PC-9 (cell line): ENCODE measurements around the gene GPHA2.

ENCODE experiments used
- CTCF ChIP-seq: fragments of 200-600 bp; sonication (generic); conservative IDR thresholded peaks from 2 replicates; pipeline ENCODE4 v1.6.1; 2017; ENCODE audit warnings: mixed run types, antibody characterized with exemption, mild to moderate bottlenecking, moderate library complexity
- EZH2 ChIP-seq: fragments of 200-600 bp; sonication (generic); IDR thresholded peaks from 2 replicates; pipeline ENCODE4 v1.8.0; 2017; ENCODE audit warnings: antibody characterized with exemption, low read depth

DNA sequence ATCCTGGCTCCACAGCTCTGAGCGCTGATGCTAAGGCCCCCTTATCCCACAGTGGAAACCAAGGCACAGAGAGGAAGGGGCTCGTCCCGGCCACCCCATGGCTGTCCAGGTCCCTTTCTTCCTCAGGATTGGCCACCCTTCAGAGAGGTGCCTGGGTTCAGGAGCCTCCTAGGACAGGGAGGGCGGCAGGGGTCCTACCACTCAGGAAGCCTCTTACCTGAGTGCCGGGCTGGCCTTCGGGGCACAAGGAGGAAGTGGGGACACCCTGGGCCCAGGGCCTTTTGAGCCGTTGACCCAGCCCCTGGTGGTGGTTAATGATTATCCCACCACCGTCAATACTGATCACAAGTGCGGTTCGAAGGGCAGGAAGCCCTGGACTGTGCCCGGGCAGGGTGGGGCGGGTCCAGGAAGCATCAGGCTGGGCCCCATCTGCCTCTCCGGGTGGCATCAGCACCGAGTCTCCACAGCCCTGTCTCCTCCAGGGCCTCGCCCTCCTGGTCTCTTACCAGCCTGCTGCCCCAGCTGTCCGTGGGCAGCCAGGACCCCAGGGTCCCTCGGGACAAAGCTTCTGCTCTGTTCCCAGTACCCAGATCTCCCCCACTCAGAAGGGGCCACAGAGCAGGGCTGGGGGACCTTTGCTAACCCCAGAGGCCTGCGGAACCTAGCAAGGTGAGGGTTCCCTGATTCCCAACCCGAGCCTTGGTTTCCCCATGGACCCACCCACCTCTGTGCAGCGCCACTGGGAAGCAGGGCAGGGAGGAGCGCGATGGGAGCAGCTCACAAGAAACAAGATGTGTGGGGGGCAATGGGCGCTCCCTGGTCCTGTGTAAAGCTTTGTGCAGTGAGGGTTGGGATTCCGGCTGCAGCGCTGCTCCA is 42.3 kb downstream of the GPHA2 start:
- TF ChIP-seq CTCF (no peak), EZH2 (no peak)
